Thyroid gland (tissue), 4 donors: ENCODE measurements around the gene CFAP206. TPM values are rescaled to one million over a fixed set of nuclear protein-coding genes. Genes with fewer than 3 reads are reported as not detected.
A peak's percentile ranks its signal among the peaks of the same experiment; 100 is the strongest.

Source experiments
- DNase-seq, 2 donors: peaks; one replicate each; pipeline ENCODE4 v3.0.0-alpha.2; 2019
- H3K27ac ChIP-seq, 3 donors: fragments of 200-600 bp; sonication (generic); 1 replicate in 2 of 3; 2 replicates in 1 of 3; pipeline ENCODE4 v1.5.1; 2016 to 2019; ENCODE audit warnings: mild to moderate bottlenecking in 1 of 3, moderate library complexity in 1 of 3
- H3K27me3 ChIP-seq: fragments of 200-600 bp; sonication (generic); one replicate; pipeline ENCODE4 v1.5.1; 2019
- H3K36me3 ChIP-seq, 2 donors: fragments of 200-600 bp; sonication (generic); one replicate each; pipeline ENCODE4 v1.5.1; 2016 to 2019
- H3K4me1 ChIP-seq, 2 donors: fragments of 200-600 bp; sonication (generic); one replicate each; pipeline ENCODE4 v1.5.1; 2017 to 2019
- H3K4me3 ChIP-seq, 3 donors: fragments of 200-600 bp; sonication (generic); replicated peaks in 1 of 3; 1 replicate in 2 of 3; 2 replicates in 1 of 3; pipeline ENCODE4 v1.5.1; 2016; ENCODE audit warnings: mild to moderate bottlenecking in 1 of 3
- H3K9me3 ChIP-seq: fragments of 200-600 bp; sonication (generic); one replicate; pipeline ENCODE4 v1.5.1; 2017
- CTCF ChIP-seq, 6 experiments: fragments of 200-600 bp in 3 of 6; fragments of 450-650 bp in 3 of 6; sonication (generic) in 3 of 6; IDR thresholded peaks; one replicate each; pipeline ENCODE4 v1.5.1; 2016 to 2019; ENCODE audit warnings: antibody characterized with exemption in 6 of 6, mild to moderate bottlenecking in 2 of 6, inconsistent platforms in 1 of 6, moderate library complexity in 1 of 6
- POLR2A ChIP-seq, 2 donors: fragments of 450-650 bp; IDR thresholded peaks; one replicate each; pipeline ENCODE4 v1.6.1; 2017; ENCODE audit warnings: antibody characterized with exemption in 2 of 2, mild to moderate bottlenecking in 2 of 2, moderate library complexity in 1 of 2
- WGBS, 2 donors: methylation state at CpG; one replicate each; pipeline ENCODE4 v1.1.5; 2017; 5-methylcytosine and 5-hydroxymethylcytosine counted together
- intact Hi-C: fragments of 100-400 bp; cut with DNase I; formaldehyde crosslinking; loops from one replicate; pipeline ENCODE4 v1.15.1; 2023
- total RNA-seq, 4 donors: library from RNA; depleted of rRNA; stranded (reverse); fragments of >200 nt; gene quantifications; one replicate each; pipeline ENCODE4 v1.2.3, GENCODE V29; 2016

Gene CFAP206
- total RNA-seq, 4 donors from 2014 or later = 1.2 to 4.1 (median 3.8) TPM

- WGBS, 2 donors = 0 to 2% methylated on average over 9 to 24 of the region's 70 CpGs
- H3K27ac ChIP-seq = peak within 1 kb of the TSS; percentile 80 to 92 (median 88)
- H3K36me3 ChIP-seq = no peaks in the 10 kb centered on the region
- H3K27me3 ChIP-seq = no peaks in the 10 kb centered on the region
- intact Hi-C loops = no loop called here
- no peaks in the 10 kb centered on the region for H3K9me3 ChIP-seq
- peak in 5 of 6 experiments; percentile 21 to 35 (median 25) for TF ChIP-seq CTCF (IDR thresholded peaks at IDR 0.05)
- TF ChIP-seq POLR2A (IDR thresholded peaks at IDR 0.05) = peak in 1 of 2 donors; percentile 67
- peak within 1 kb of the TSS; percentile 43 to 57 (median 51) for H3K4me3 ChIP-seq
- DNase-seq = peak; percentile 87 to 88
- peaks cover 4 to 5% of the 10 kb centered on the region in 2 donors for H3K4me1 ChIP-seq
Observed at GRCh38 chr6:87472525-87473418, 65.0 kb downstream of the CFAP206 start, which contains the start of gene SLC35A1. Gene SLC35A1, plus strand, starts transcription at chr6:87472974. Its CDS starts 30 bp downstream, at chr6:87473004.

GRCh38 chr6:87473419-87473903, 65.7 kb downstream of the CFAP206 start:
- Histone ChIP-seq H3K4me1 (peaks cover 4 to 5% of the 10 kb centered on the region in 2 donors), H3K27me3 (no peaks in the 10 kb centered on the region), H3K4me3 (peak overlapping the region; percentile 43 to 57 (median 51)), H3K27ac (peak overlapping the region; percentile 80 to 92 (median 88)), H3K9me3 (no peaks in the 10 kb centered on the region), H3K36me3 (no peaks in the 10 kb centered on the region)
- WGBS, 2 donors = 1 to 2% methylated on average over 14 to 15 of the region's 15 CpGs
- intact Hi-C loops = no loop called here
- peak in 1 of 2 donors; percentile 56 for DNase-seq
- TF ChIP-seq CTCF (IDR thresholded peaks at IDR 0.05) = no peak
- no peak for TF ChIP-seq POLR2A (IDR thresholded peaks at IDR 0.05)

GRCh38 chr6:87481931-87482330, 74.2 kb downstream of the CFAP206 start:
- TF ChIP-seq CTCF (IDR thresholded peaks at IDR 0.05) = no peak
- TF ChIP-seq POLR2A (IDR thresholded peaks at IDR 0.05) = no peak
- H3K4me1 ChIP-seq = no peaks in the 10 kb centered on the region
- H3K27me3 ChIP-seq = no peaks in the 10 kb centered on the region
- intact Hi-C loops = no loop called here
- no peak for DNase-seq
- no peaks in the 10 kb centered on the region for H3K9me3 ChIP-seq
- H3K36me3 ChIP-seq = no peaks in the 10 kb centered on the region
- no peak overlapping the region for H3K4me3 ChIP-seq
- 81 to 91% methylated on average over 3 of the region's 3 CpGs for WGBS, 2 donors
- no peak overlapping the region for H3K27ac ChIP-seq

- H3K4me1 ChIP-seq = no peaks in the 10 kb centered on the region
- no peaks in the 10 kb centered on the region for H3K9me3 ChIP-seq
- intact Hi-C loops = no loop called here
- WGBS, 2 donors = 90% methylated on average over 4 of the region's 4 CpGs
- H3K36me3 ChIP-seq = no peaks in the 10 kb centered on the region
- no peaks in the 10 kb centered on the region for H3K27me3 ChIP-seq
- H3K4me3 ChIP-seq = no peak overlapping the region
- no peak for DNase-seq
- no peak overlapping the region for H3K27ac ChIP-seq
- no peak for TF ChIP-seq CTCF (IDR thresholded peaks at IDR 0.05)
- TF ChIP-seq POLR2A (IDR thresholded peaks at IDR 0.05) = no peak
Observed at GRCh38 chr6:87482366-87482765, 74.6 kb downstream of the CFAP206 start.

- intact Hi-C loops = no loop called here
- Histone ChIP-seq H3K4me1 (no peaks in the 10 kb centered on the region), H3K4me3 (no peak overlapping the region), H3K27me3 (no peaks in the 10 kb centered on the region), H3K36me3 (no peaks in the 10 kb centered on the region), H3K27ac (no peak overlapping the region), H3K9me3 (no peaks in the 10 kb centered on the region)
- TF ChIP-seq CTCF (IDR thresholded peaks at IDR 0.05) = no peak
- TF ChIP-seq POLR2A (IDR thresholded peaks at IDR 0.05) = no peak
- 94 to 96% methylated on average over 9 of the region's 9 CpGs for WGBS, 2 donors
- DNase-seq = no peak
Observed at GRCh38 chr6:87483929-87484328, 76.2 kb downstream of the CFAP206 start.
